GM12878 (cell line): Measurements from ENCODE around the gene SOCS4. TPM values are rescaled to one million over a fixed set of nuclear protein-coding genes. Genes with fewer than 3 reads are reported as not detected.

Experiments used
- BCL11A ChIP-seq: IDR thresholded peaks from 2 replicates; pipeline ENCODE4 v1.6.1; 2011; ENCODE audit warnings: low read depth, low read length
- BCLAF1 ChIP-seq: fragments of 450-650 bp; IDR thresholded peaks from 2 replicates; pipeline ENCODE4 v1.6.1; 2017; ENCODE audit warnings: antibody characterized with exemption, mild to moderate bottlenecking, moderate library complexity
- CHD1 ChIP-seq: IDR thresholded peaks from 2 replicates; pipeline ENCODE4 v1.6.1; 2012; ENCODE audit warnings: low read depth, low read length, improper control_type of control experiment
- ELK1 ChIP-seq: IDR thresholded peaks from 2 replicates; pipeline ENCODE4 v1.6.1; 2012; ENCODE audit warnings: low read depth, low read length, improper control_type of control experiment
- FOS ChIP-seq: IDR thresholded peaks from 3 replicates; pipeline ENCODE4 v1.6.1; 2011; ENCODE audit warnings: borderline replicate concordance; ENCODE audit not compliant: insufficient read length; ENCODE audit errors: extremely low read depth
- FOXM1 ChIP-seq: IDR thresholded peaks from 2 replicates; pipeline ENCODE4 v1.6.1; 2012; ENCODE audit warnings: low read depth, mild to moderate bottlenecking, inconsistent platforms, low read length, moderate library complexity
- IRF5 ChIP-seq: fragments of 450-650 bp; IDR thresholded peaks from 2 replicates; pipeline ENCODE4 v1.6.1; 2017; ENCODE audit warnings: borderline replicate concordance
- KAT2A ChIP-seq: conservative IDR thresholded peaks from 2 replicates; pipeline ENCODE4 v1.6.1; 2011; ENCODE audit warnings: low read depth, low read length; ENCODE audit not compliant: control insufficient read depth
- MAX ChIP-seq: IDR thresholded peaks from 2 replicates; pipeline ENCODE4 v1.6.1; 2012; ENCODE audit warnings: low read depth, low read length, improper control_type of control experiment
- NR2C1 ChIP-seq: fragments of 450-650 bp; IDR thresholded peaks from 2 replicates; pipeline ENCODE4 v1.6.1; 2017; ENCODE audit warnings: antibody characterized with exemption, mild to moderate bottlenecking, moderate library complexity
- NRF1 ChIP-seq: conservative IDR thresholded peaks from 2 replicates; pipeline ENCODE4 v1.6.1; 2011; ENCODE audit warnings: mild to moderate bottlenecking, low read depth, low read length, improper control_type of control experiment
- RAD51 ChIP-seq: fragments of 450-650 bp; IDR thresholded peaks from 2 replicates; pipeline ENCODE4 v1.6.1; 2016; ENCODE audit warnings: moderate library complexity, mild to moderate bottlenecking, inconsistent platforms
- RELB ChIP-seq: fragments of 450-650 bp; IDR thresholded peaks from 2 replicates; pipeline ENCODE4 v1.6.1; 2017; ENCODE audit warnings: low read depth, mild to moderate bottlenecking, moderate library complexity
- RUNX3 ChIP-seq: IDR thresholded peaks from 2 replicates; pipeline ENCODE4 v1.6.1; 2012; ENCODE audit warnings: low read length, inconsistent platforms
- SKIL ChIP-seq: fragments of 450-650 bp; IDR thresholded peaks from 2 replicates; pipeline ENCODE4 v1.6.1; 2017; ENCODE audit warnings: mild to moderate bottlenecking, low read depth, inconsistent platforms; ENCODE audit not compliant: poor library complexity, severe bottlenecking
- SPI1 ChIP-seq: IDR thresholded peaks from 2 replicates; pipeline ENCODE4 v1.6.1; 2011; ENCODE audit warnings: low read depth, mild to moderate bottlenecking, low read length, moderate library complexity, borderline replicate concordance; ENCODE audit not compliant: insufficient read depth
- SREBF1 ChIP-seq: IDR thresholded peaks from 2 replicates; pipeline ENCODE4 v1.6.1; 2012; ENCODE audit warnings: mild to moderate bottlenecking, low read length
- SREBF2 ChIP-seq: IDR thresholded peaks from 2 replicates; pipeline ENCODE4 v1.6.1; 2012; ENCODE audit warnings: mild to moderate bottlenecking, low read length
- STAT1 ChIP-seq: fragments of 450-650 bp; conservative IDR thresholded peaks from 2 replicates; pipeline ENCODE4 v1.6.1; 2014; ENCODE audit warnings: antibody characterized with exemption, mild to moderate bottlenecking
- ZNF207 ChIP-seq: fragments of 450-650 bp; IDR thresholded peaks from 2 replicates; pipeline ENCODE4 v1.6.1; 2014; ENCODE audit warnings: antibody characterized with exemption, mild to moderate bottlenecking, borderline replicate concordance
- polyA plus RNA-seq, 11 experiments: library from polyadenylated mRNA; depleted of rRNA in 4 of 11; unstranded in 6 of 11; stranded (reverse) in 5 of 11; fragments of >200 nt; fragmentation: Nextera tagmentation in 4 of 11; fragmentation: Illumina TruSeq in 1 of 11; extraction: Ambion mirVana in 4 of 11; extraction: Trizol in 1 of 11; gene quantifications; 1 replicate in 1 of 11; 2 replicates in 10 of 11; pipeline versions ENCODE4 v1.2.1 to v1.2.3, GENCODE V29; 2011 to 2016; ENCODE audit warnings: inconsistent platforms in 2 of 11, missing spikeins in 2 of 11, low read depth in 1 of 11
- total RNA-seq, 4 experiments: library from RNA; depleted of rRNA in 3 of 4; stranded (reverse); fragments of >200 nt in 3 of 4; fragmentation: Illumina TruSeq in 1 of 4; extraction: Trizol in 1 of 4; gene quantifications; 2 replicates each; pipeline versions ENCODE4 v1.2.1 to v1.2.3, GENCODE V29; 2013 to 2021

Gene SOCS4
- total and polyA plus RNA-seq, 10 of the 15 experiments (the other 5 are each of a cell fraction or from before 2014, with no cell fraction given), result 5.7 to 31.5 (median 20.8) TPM

- TF ChIP-seq ZNF207 (no peak), RELB (peak; percentile 66), BCLAF1 (no peak), IRF5 (no peak), STAT1 (no peak), FOXM1 (no peak), RUNX3 (peak; percentile 75), ELK1 (no peak), SREBF1 (no peak), SREBF2 (no peak), FOS (no peak), SPI1 (peak; percentile 55; the same call in 1 of the 2 replicates), NR2C1 (no peak), NRF1 (no peak), RAD51 (peak; percentile 79), CHD1 (no peak), SKIL (peak; percentile 62), BCL11A (no peak; the same call in 1 of the 2 replicates), KAT2A (no peak), MAX (peak; percentile 54; the same call in 1 of the 2 replicates)
These were observed 47.6 kb downstream of the SOCS4 start (continued) for GRCh38 chr14:55074662-55075061.
